ENCODE data around the gene MDM2.
"Not testable (repeated sequence)": the region's sequence is repeated elsewhere in the genome, so short reads cannot be mapped to it uniquely, and the experiment has no call there.

The MDM2 gene

GRCh38 chr12:68785823-68786222 lies 22.2 kb upstream of the MDM2 start:
- no peak for DNase-seq (ENCODE audit: low spot score)

GRCh38 chr12:68786929-68787328 lies 21.0 kb upstream of the MDM2 start:
- DNase-seq (ENCODE audit: low spot score), result peak; percentile 38

GRCh38 chr12:68788554-68789143 lies 19.3 kb upstream of the MDM2 start:
- DNase-seq (ENCODE audit: low spot score), result no peak

GRCh38 chr12:68789144-68789878 lies 18.7 kb upstream of the MDM2 start:
- DNase-seq (ENCODE audit: low spot score), result peak; percentile 51

- no peak for DNase-seq (ENCODE audit: low spot score)
Measured at GRCh38 chr12:68790081-68790951, 17.7 kb upstream of the MDM2 start.

- DNase-seq (ENCODE audit: low spot score), result no peak
Measured at GRCh38 chr12:68790952-68791234, 17.1 kb upstream of the MDM2 start.

GRCh38 chr12:68791897-68792481 lies 16.0 kb upstream of the MDM2 start:
- no peak for DNase-seq (ENCODE audit: low spot score)

GRCh38 chr12:68792952-68793351 lies 15.0 kb upstream of the MDM2 start:
- peak; percentile 38 for DNase-seq (ENCODE audit: low spot score)

- no peak for DNase-seq (ENCODE audit: low spot score)
Measured at GRCh38 chr12:68793436-68793835, 14.5 kb upstream of the MDM2 start.

GRCh38 chr12:68793975-68794652 lies 13.9 kb upstream of the MDM2 start:
- DNase-seq (ENCODE audit: low spot score), result no peak

GRCh38 chr12:68794653-68795251 lies 13.2 kb upstream of the MDM2 start:
- DNase-seq (ENCODE audit: low spot score), result no peak

GRCh38 chr12:68796399-68796798 lies 11.6 kb upstream of the MDM2 start:
- DNase-seq (ENCODE audit: low spot score), result no peak

GRCh38 chr12:68798882-68799234 lies 9.1 kb upstream of the MDM2 start:
- no peak for DNase-seq (ENCODE audit: low spot score)

GRCh38 chr12:68800294-68800693 lies 7.7 kb upstream of the MDM2 start:
- no peak for DNase-seq (ENCODE audit: low spot score)

GRCh38 chr12:68801124-68801523 lies 6.9 kb upstream of the MDM2 start:
- not testable (repeated sequence) for DNase-seq (ENCODE audit: low spot score)

- not testable (repeated sequence) for DNase-seq (ENCODE audit: low spot score)
Measured at GRCh38 chr12:68802372-68802745, 5.6 kb upstream of the MDM2 start.

- not testable (repeated sequence) for DNase-seq (ENCODE audit: low spot score)
Measured at GRCh38 chr12:68802911-68803651, 4.9 kb upstream of the MDM2 start.

- no peak for DNase-seq (ENCODE audit: low spot score)
Measured at GRCh38 chr12:68803948-68804656, 3.9 kb upstream of the MDM2 start.

GRCh38 chr12:68804657-68805591 lies 3.1 kb upstream of the MDM2 start:
- no peak for DNase-seq (ENCODE audit: low spot score)

Data from LoVo (cell line).